Type B pancreatic cell (in vitro differentiated cells): ENCODE data around the gene BAAT. TPM values are rescaled to one million over a fixed set of nuclear protein-coding genes. Genes with fewer than 3 reads are reported as not detected.
"Not testable (repeated sequence)": the region's sequence is repeated elsewhere in the genome, so short reads cannot be mapped to it uniquely, and the experiment has no call there.

ENCODE experiments used
- DNase-seq: peaks from one replicate; pipeline ENCODE4 v3.0.0; 2021; ENCODE audit warnings: mixed read lengths; ENCODE audit not compliant: unreplicated experiment; ENCODE audit errors: extremely low spot score
- H3K27ac Mint-ChIP-seq: 2 replicates; pipeline ENCODE4 v1.8.0; 2021; ENCODE audit warnings: mild to moderate bottlenecking, mixed read lengths
- H3K27me3 Mint-ChIP-seq: 2 replicates; pipeline ENCODE4 v1.8.0; 2021; ENCODE audit warnings: mixed read lengths
- H3K36me3 Mint-ChIP-seq: 2 replicates; pipeline ENCODE4 v1.8.0; 2021; ENCODE audit warnings: mixed read lengths
- H3K4me1 Mint-ChIP-seq: one replicate; pipeline ENCODE4 v1.8.0; 2021; ENCODE audit warnings: mixed read lengths; ENCODE audit not compliant: unreplicated experiment
- H3K4me3 Mint-ChIP-seq: 2 replicates; pipeline ENCODE4 v1.8.0; 2021; ENCODE audit warnings: mild to moderate bottlenecking, mixed read lengths
- H3K9me3 Mint-ChIP-seq: 2 replicates; pipeline ENCODE4 v1.8.0; 2021; ENCODE audit warnings: mixed read lengths
- long read RNA-seq: library from polyadenylated mRNA; unstranded; transcript quantifications from one replicate; pipeline ENCODE4 v2.0.0, GENCODE V29; 2020
- total RNA-seq: library from RNA; stranded (reverse); gene quantifications from 2 replicates; pipeline ENCODE4 v1.2.1, GENCODE V29; 2021; ENCODE audit warnings: low replicate concordance
- TF ChIP-seq, protein P1 (sequence below): fragments of 200-600 bp; sonication (generic); conservative IDR thresholded peaks from 2 replicates; pipeline ENCODE4 v1.5.0; 2021; ENCODE audit warnings: antibody characterized with exemption, mild to moderate bottlenecking

Gene BAAT
- 0.48 and 0.53 TPM in 2 replicates for total RNA-seq
- long read RNA-seq, partial matches to known transcripts: 0 of 2 reads
- long read RNA-seq, other reads (novel, unspliced or antisense): 1 of 2 reads

DNA sequence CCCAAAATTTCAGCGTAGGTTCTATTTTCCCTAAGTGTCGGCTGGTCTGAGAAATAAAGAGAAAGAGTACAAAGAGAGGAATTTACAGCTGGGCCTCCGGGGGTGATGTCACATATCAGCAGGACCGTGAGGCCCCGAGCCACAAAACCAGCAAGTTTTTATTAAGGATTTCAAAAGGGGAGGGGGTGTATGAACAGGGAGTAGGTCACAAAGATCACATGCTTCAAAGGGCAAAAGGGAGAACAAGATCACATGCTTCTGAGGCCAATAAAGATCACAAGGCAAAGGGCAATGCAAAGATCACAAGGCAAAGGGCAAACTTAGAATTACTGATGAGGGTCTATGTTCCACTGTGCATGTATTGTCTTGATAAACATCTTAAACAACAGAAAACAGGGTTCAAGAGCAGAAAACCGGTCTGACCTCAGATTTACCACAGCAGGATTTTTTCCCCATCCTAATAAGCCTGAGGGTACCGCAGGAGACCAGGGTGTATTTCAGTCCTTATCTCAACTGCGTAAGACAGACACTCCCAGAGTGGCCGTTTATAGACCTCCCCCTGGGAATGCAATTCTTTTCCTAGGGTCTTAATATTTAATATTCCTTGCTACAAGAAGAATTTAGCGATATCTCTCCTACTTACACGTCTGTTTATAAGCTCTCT is at the start of gene BAAT:
BAAT (minus strand) TSS at position 134 of the 664 bp plus-strand sequence. CDS start 13,602 bp downstream, outside the sequence.
- H3K4me1 Mint-ChIP-seq, H3K27ac Mint-ChIP-seq, DNase-seq, H3K27me3 Mint-ChIP-seq, H3K9me3 Mint-ChIP-seq, H3K4me3 Mint-ChIP-seq: not testable (repeated sequence)
- peaks cover 32% of the 10 kb centered on the region for H3K36me3 Mint-ChIP-seq

- no peak for DNase-seq
- Mint-ChIP-seq H3K36me3 (no peaks in the 10 kb centered on the region), H3K9me3 (no peaks in the 10 kb centered on the region), H3K27me3 (no peaks in the 10 kb centered on the region), H3K27ac (no peak overlapping the region), H3K4me3 (no peak overlapping the region), H3K4me1 (no peaks in the 10 kb centered on the region)
- TF ChIP-seq, protein P1, sequence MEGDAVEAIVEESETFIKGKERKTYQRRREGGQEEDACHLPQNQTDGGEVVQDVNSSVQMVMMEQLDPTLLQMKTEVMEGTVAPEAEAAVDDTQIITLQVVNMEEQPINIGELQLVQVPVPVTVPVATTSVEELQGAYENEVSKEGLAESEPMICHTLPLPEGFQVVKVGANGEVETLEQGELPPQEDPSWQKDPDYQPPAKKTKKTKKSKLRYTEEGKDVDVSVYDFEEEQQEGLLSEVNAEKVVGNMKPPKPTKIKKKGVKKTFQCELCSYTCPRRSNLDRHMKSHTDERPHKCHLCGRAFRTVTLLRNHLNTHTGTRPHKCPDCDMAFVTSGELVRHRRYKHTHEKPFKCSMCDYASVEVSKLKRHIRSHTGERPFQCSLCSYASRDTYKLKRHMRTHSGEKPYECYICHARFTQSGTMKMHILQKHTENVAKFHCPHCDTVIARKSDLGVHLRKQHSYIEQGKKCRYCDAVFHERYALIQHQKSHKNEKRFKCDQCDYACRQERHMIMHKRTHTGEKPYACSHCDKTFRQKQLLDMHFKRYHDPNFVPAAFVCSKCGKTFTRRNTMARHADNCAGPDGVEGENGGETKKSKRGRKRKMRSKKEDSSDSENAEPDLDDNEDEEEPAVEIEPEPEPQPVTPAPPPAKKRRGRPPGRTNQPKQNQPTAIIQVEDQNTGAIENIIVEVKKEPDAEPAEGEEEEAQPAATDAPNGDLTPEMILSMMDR: no peak
Observed at GRCh38 chr9:101433229-101433628, 48.4 kb upstream of the BAAT start.

DNA sequence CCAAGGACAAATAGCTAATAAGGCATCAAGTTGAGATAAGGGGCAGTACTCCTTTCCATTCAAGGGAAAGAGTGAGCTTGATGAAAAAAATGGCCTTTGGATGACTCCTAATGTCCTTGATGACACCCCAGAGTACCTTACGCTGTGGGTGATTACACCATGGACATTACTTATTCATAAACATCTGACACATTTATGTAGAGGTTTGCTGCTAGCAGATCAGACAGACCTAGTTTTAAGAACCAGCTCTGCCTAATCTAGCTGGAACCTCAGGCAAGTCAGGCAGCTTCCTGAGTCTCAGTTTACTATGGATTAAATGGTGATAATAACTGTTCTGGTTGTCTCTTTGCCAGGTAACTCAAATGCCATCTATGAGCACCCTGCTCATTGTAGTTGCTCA is 47.9 kb upstream of the BAAT start:
- no peak overlapping the region for H3K27ac Mint-ChIP-seq
- no peak for DNase-seq
- H3K9me3 Mint-ChIP-seq: no peaks in the 10 kb centered on the region
- H3K27me3 Mint-ChIP-seq: no peaks in the 10 kb centered on the region
- TF ChIP-seq, protein P1: no peak
- H3K4me3 Mint-ChIP-seq: no peak overlapping the region
- no peaks in the 10 kb centered on the region for H3K4me1 Mint-ChIP-seq
- H3K36me3 Mint-ChIP-seq: no peaks in the 10 kb centered on the region

DNA sequence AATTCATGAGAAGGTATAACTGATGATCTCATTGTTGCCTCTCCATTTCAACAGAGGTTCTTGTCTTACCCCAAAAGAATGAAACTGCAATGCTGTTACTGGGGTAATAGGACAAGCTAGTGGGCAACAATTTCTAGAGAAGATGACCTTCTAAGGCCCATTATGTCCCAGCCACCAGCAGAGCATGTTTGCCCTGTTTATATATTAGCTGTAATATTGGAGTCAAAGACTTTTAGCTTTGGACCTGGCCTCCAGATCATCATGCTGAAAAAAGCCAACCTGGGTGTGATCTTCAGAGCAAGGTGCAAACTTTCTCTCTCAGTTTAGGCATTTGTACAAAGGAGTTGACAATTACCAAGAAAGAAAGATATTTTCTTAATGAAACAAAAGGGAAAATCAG is 47.4 kb upstream of the BAAT start:
- H3K27me3 Mint-ChIP-seq: no peaks in the 10 kb centered on the region
- no peak overlapping the region for H3K4me3 Mint-ChIP-seq
- DNase-seq: no peak
- H3K27ac Mint-ChIP-seq: no peak overlapping the region
- H3K9me3 Mint-ChIP-seq: no peaks in the 10 kb centered on the region
- no peaks in the 10 kb centered on the region for H3K4me1 Mint-ChIP-seq
- TF ChIP-seq, protein P1: no peak
- H3K36me3 Mint-ChIP-seq: no peaks in the 10 kb centered on the region

DNA sequence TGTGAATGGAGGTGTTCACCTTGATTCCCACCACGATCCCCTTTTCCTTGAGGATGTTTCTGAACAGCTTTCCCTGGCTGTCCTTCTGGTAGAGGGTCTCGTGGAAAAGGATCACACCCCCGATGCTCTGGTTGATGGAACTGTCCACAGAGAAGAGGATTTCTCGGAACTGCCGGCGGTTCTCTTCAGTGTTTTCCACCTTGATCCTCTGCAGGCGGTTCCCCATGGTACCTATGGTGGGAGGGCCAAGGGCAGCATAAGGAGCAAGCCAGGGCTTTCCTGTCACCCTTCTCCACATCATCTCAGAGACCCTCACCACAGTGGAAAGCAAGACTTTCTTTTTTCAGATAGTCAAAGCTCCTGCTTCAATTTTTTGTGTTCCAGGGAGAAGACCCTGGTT is 44.9 kb upstream of the BAAT start:
- Mint-ChIP-seq H3K27ac (no peak overlapping the region), H3K36me3 (no peaks in the 10 kb centered on the region), H3K9me3 (no peaks in the 10 kb centered on the region), H3K4me1 (no peaks in the 10 kb centered on the region), H3K4me3 (no peak overlapping the region), H3K27me3 (no peaks in the 10 kb centered on the region)
- TF ChIP-seq, protein P1: no peak
- no peak for DNase-seq

DNA sequence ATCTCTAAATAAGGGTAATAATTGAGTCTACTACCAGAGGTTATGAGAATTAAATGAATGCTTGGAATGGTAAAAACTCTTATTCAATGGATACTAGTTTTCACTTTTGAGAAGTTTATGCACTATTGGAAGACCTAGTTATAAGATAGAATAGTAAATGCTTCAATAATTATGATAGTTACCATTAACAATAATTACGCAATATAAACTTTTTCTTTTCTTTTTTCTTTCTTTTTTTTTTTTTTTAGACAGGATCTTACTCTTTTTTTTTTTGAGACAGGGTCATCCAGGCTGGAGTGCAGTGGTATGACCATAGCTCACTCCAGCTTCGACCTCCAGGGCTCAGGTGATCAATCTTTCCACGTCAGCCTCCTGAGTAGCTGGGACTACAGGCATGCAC is 44.1 kb upstream of the BAAT start:
- no peak for DNase-seq
- H3K4me3 Mint-ChIP-seq: no peak overlapping the region
- H3K36me3 Mint-ChIP-seq: no peaks in the 10 kb centered on the region
- TF ChIP-seq, protein P1: no peak
- no peaks in the 10 kb centered on the region for H3K27me3 Mint-ChIP-seq
- no peak overlapping the region for H3K27ac Mint-ChIP-seq
- H3K4me1 Mint-ChIP-seq: no peaks in the 10 kb centered on the region
- H3K9me3 Mint-ChIP-seq: no peaks in the 10 kb centered on the region
